Ascending aorta (tissue), 2 donors: Measurements from ENCODE around the gene TM9SF3. TPM values are rescaled to one million over a fixed set of nuclear protein-coding genes. Genes with fewer than 3 reads are reported as not detected.

Source experiments
- DNase-seq, 2 donors: peaks; one replicate each; pipeline ENCODE4 v3.0.0-alpha.2; 2019; ENCODE audit warnings: low spot score in 2 of 2
- H3K27ac ChIP-seq, 2 donors: fragments of 200-600 bp; sonication (generic); one replicate each; pipeline ENCODE4 v1.5.1; 2016 to 2017; ENCODE audit warnings: mild to moderate bottlenecking in 1 of 2
- H3K27me3 ChIP-seq: fragments of 200-600 bp; sonication (generic); one replicate; pipeline ENCODE4 v1.5.1; 2017
- H3K36me3 ChIP-seq, 2 donors: fragments of 200-600 bp; sonication (generic); one replicate each; pipeline ENCODE4 v1.5.1; 2016
- H3K4me1 ChIP-seq, 2 donors: fragments of 200-600 bp; sonication (generic); one replicate each; pipeline ENCODE4 v1.5.1; 2016 to 2017; ENCODE audit warnings: mild to moderate bottlenecking in 1 of 2
- H3K4me3 ChIP-seq, 2 donors: fragments of 200-600 bp; sonication (generic); one replicate each; pipeline ENCODE4 v1.5.1; 2016 to 2017; ENCODE audit warnings: mild to moderate bottlenecking in 1 of 2
- H3K9me3 ChIP-seq, 2 donors: fragments of 200-600 bp; sonication (generic); one replicate each; pipeline ENCODE4 v1.5.1; 2016
- CTCF ChIP-seq, 3 experiments: fragments of 200-600 bp in 2 of 3; fragments of 450-650 bp in 1 of 3; sonication (generic) in 2 of 3; IDR thresholded peaks; one replicate each; pipeline ENCODE4 v1.5.1; 2016 to 2019; ENCODE audit warnings: antibody characterized with exemption in 3 of 3, mild to moderate bottlenecking in 1 of 3, moderate library complexity in 1 of 3
- intact Hi-C: fragments of 100-400 bp; cut with DNase I; formaldehyde crosslinking; loops from one replicate; pipeline ENCODE4 v1.15.1; 2023
- total RNA-seq: library from RNA; depleted of rRNA; stranded (reverse); fragments of >200 nt; gene quantifications from one replicate; pipeline ENCODE4 v1.1.0, GENCODE V29; 2016

The TM9SF3 gene
- total RNA-seq, 1 donor from 2014 or later = 30.4 TPM

- no peaks in the 10 kb centered on the region for H3K27me3 ChIP-seq
- peaks cover 0 to 12% of the 10 kb centered on the region in 2 donors for H3K4me1 ChIP-seq
- TF ChIP-seq CTCF (IDR thresholded peaks at IDR 0.05) = no peak
- no peak overlapping the region for H3K4me3 ChIP-seq
- H3K36me3 ChIP-seq = peaks cover 0 to 15% of the 10 kb centered on the region in 2 donors
- H3K27ac ChIP-seq = no peak overlapping the region
- no peak for DNase-seq
- no peaks in the 10 kb centered on the region for H3K9me3 ChIP-seq
- intact Hi-C loops = no loop called here
Observed at GRCh38 chr10:96573036-96573435, 13.8 kb downstream of the TM9SF3 start.

DNA sequence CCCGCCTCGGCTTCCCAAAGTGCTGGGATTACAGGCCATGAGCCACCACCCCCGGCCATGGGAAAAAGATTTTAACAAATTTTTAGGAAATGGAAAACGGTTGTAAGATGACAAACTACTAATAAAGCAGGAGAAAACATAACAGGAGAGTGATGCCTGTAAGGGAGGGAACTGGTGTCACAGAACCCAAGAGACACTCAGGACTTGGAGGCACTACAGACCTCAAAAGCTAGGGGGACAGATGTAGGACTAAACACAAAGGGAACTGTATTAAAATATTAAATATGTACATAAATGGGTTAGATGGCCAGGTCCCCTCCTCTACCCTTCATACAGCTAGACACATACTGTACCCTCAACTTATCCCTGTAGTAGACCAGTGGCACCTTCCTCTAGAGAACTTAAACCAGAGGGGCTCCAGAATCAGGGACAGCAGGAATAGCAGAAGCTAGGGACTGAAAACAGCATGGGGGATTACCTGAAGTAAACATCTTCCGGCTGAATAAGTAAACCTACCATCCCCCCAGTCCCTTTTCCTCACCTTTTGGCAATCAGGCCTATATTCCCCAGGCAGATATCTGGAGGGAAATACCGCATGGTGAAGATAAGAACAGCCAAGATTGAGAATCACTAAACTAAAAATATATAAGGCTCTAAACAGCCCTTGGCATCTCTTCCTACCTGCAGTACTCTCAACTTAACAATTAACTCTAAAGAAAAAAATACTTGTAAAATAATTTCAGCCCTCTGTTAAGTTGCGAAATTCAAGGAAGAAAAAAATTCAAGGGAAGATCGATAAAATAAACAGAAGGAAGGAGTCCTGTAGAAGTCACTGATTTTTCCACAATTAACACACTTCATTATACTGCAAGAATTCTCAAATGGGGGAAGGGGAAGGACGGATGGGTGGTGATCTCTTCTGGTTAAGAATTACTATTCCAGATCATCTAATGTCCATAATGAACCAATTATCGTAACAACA is 15.5 kb downstream of the TM9SF3 start:
- Histone ChIP-seq H3K27ac (no peak overlapping the region), H3K9me3 (no peaks in the 10 kb centered on the region), H3K4me3 (no peak overlapping the region), H3K4me1 (peaks cover 0 to 8% of the 10 kb centered on the region in 2 donors), H3K27me3 (no peaks in the 10 kb centered on the region), H3K36me3 (peaks cover 0 to 18% of the 10 kb centered on the region in 2 donors)
- intact Hi-C loops = no loop called here
- TF ChIP-seq CTCF (IDR thresholded peaks at IDR 0.05) = no peak
- no peak for DNase-seq

DNA sequence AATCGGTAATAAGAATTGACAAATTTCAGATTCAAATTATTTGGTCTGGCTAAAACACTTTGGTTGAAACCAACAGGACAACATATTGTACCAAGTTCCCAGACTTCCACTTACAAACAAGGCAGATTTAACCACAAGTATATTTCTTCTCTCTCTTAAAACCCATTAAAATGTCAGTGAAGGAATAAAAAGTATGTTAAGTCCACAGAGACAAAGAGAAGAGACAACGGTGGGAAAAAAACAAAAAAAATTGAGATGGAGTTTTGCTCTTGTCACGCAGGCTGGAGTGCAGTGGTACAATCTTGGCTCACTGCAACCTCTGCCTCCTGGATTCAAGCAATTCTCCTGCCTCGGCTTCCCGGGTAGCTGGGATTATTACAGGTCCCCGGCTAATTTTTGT is 16.3 kb downstream of the TM9SF3 start:
- no peak for TF ChIP-seq CTCF (IDR thresholded peaks at IDR 0.05)
- Histone ChIP-seq H3K27ac (no peak overlapping the region), H3K36me3 (peaks cover 0 to 11% of the 10 kb centered on the region in 2 donors), H3K4me1 (peaks cover 0 to 8% of the 10 kb centered on the region in 2 donors), H3K27me3 (no peaks in the 10 kb centered on the region), H3K4me3 (no peak overlapping the region), H3K9me3 (no peaks in the 10 kb centered on the region)
- DNase-seq = no peak
- intact Hi-C loops = no loop called here

GRCh38 chr10:96568402-96568801 is 18.4 kb downstream of the TM9SF3 start:
- H3K4me3 ChIP-seq = no peak overlapping the region
- H3K9me3 ChIP-seq = no peaks in the 10 kb centered on the region
- no peak for TF ChIP-seq CTCF (IDR thresholded peaks at IDR 0.05)
- H3K4me1 ChIP-seq = peaks cover 0 to 8% of the 10 kb centered on the region in 2 donors
- peaks cover under 1 to 7% of the 10 kb centered on the region in 2 donors for H3K36me3 ChIP-seq
- no peaks in the 10 kb centered on the region for H3K27me3 ChIP-seq
- no peak for DNase-seq
- H3K27ac ChIP-seq = no peak overlapping the region
- intact Hi-C loops = no loop called here

DNA sequence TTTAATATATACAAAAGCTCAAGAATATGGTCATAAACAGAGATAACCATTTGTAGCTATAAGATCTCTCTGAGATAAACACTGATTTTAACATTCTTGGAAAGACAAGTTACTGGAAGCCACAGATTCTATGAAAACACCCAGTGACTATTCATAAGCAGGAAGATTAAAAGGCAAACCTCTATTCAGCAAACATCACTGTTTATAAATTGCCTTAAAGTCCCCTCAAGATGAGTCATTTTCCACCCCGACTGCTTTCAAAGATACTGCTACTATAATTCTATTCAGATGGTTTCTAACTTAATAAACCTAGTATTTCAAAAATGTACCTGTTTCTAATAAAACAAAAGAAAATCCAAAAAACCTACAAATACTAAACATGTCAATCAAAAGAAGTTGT is 21.0 kb downstream of the TM9SF3 start:
- intact Hi-C loops = no loop called here
- no peak for TF ChIP-seq CTCF (IDR thresholded peaks at IDR 0.05)
- Histone ChIP-seq H3K4me3 (no peak overlapping the region), H3K9me3 (no peaks in the 10 kb centered on the region), H3K36me3 (peaks cover 3 to 13% of the 10 kb centered on the region in 2 donors), H3K27me3 (no peaks in the 10 kb centered on the region), H3K27ac (no peak overlapping the region), H3K4me1 (peaks cover 0 to 8% of the 10 kb centered on the region in 2 donors)
- no peak for DNase-seq
